ENCODE data around the gene PLD2.
"Not testable (repeated sequence)": the region's sequence is repeated elsewhere in the genome, so short reads cannot be mapped to it uniquely, and the experiment has no call there.

PLD2 gene

DNA sequence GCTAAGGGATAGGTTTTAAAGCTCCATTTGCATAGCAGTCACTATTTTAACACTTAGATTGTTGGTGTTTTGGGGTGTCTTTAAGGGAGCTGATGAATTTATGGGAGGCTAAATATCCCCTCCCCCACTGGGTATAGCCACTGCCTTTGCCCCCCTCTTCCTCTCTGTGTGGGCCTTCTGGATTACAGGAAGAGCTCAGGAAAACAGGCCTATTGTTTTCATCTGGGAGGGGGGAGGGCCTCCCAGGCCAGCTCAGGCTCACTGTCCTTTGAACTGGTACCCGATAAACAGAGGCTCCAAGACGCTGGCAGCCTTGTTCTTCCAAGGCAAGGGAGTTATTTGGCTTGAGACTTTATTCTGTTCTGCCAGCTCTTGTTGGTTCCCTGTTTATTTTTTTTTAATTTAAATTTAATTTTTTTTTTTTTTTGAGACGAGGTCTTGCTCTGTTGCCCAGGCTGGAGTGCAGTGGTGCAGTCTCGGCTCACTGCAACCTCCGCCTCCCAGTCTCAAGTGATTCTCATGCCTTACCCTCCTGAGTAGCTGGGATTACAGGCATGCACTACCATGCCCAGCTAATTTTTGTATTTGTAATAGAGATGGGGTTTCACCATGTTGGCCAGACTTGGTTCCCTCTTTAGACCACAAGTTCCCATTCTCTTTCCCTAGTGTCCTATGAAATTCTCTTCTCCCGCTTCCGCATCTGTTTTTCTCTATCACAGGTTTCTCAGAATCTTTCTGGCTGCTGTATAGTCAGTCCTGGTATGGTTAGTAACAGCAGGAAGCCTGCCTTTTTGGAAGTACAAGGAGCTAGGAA lies 51.3 kb downstream of the PLD2 start:
- no peak for DNase-seq

DNA sequence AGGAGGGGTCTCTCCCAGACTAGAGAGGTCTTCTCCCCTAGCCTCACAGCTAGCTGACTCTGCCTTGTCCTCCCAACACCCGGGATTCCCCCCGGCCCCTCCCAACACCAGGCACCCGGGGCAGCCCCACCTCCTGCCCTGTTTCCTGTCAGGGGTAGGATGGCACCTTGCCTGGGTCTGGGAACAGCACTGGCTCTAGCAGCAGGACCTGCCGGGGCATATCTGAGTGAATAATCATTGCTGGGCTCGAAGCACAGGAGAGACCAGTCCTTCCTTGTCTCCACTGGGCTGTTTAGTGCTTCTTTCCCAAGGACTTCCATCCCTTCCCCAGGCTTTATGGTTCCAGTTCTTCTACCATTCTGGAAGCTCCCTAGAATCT lies 51.9 kb downstream of the PLD2 start:
- DNase-seq, result no peak

DNA sequence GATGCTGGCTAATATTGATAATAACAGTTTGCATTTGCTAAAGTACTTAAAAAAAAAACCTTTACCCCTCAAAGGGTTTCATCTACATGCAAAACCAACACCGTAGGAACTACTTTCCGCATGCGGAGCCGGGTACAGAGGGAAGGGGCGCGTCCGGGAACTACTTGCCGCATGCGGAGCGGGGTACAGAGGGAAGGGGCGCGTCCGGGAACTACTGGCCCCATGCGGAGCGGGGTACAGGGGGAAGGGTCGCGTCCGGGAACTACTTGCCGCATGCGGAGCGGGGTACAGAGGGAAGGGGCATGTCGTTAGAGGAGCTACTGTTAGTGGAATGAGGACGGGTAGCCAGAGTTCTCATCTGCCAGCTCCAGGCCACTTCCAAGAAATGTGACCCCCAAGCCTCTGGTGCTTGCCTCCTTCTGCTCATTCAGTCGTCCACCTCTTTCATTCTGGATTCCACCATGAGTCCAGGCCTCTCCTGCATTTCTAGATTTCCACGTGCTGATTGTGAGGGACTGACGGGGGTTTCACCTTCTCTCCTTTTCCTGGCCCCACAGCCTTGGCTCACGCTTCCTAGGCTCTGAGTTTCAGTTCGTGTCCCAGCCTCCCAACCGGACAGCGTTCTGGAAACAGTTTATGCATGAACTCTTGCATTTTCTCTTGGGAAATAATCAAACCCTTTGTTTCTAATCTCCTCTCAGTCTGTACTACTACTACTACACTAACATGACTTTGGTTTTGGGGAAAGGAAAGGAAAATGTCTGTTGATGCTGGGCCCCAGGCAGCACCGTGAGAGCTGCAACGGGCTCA lies 53.1 kb downstream of the PLD2 start:
- no peak for DNase-seq

DNA sequence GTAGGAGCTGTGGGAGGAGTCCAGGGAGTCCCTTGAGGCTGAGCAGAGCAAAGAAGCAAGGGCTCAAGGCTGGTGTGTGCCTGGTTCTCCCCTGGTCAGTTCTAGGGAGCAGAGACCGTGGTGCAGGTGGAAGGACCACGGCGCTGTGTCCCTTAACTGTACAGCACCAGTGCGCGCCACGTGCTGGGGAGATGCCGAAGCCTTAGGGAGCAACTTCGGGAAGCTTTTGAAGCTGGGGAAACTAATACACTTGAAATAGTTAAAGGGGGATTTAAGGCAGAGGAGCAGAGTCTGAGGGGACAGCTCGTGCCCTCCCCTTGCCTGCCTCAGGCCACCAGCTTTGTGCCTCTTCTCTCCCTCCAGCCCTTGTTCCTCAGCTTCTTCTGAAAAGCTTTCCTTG lies 53.7 kb downstream of the PLD2 start:
- no peak for DNase-seq

DNA sequence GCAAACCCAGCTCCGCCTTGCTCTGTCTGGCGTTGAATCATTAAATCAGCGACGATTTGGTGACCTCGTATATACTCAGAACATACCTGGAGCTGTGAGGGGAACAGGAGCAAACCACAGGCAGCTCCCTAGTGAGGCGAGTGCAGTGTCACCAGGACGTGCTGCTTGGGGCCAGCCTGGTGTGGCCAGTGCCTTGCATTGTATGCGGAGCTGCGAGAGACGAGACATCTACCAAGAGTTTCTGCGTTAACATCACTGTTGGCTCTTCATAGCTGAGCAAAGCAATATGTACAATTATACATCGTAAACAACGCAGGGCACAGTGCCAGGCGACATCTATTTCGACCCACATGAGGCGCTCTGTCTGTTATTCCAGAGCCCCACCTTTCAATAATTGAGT lies 54.1 kb downstream of the PLD2 start:
- no peak for DNase-seq

GRCh38 chr17:4862720-4863119 lies 55.8 kb downstream of the PLD2 start:
- no peak for DNase-seq

GRCh38 chr17:4863321-4863720 lies 56.4 kb downstream of the PLD2 start:
- DNase-seq, result no peak

DNA sequence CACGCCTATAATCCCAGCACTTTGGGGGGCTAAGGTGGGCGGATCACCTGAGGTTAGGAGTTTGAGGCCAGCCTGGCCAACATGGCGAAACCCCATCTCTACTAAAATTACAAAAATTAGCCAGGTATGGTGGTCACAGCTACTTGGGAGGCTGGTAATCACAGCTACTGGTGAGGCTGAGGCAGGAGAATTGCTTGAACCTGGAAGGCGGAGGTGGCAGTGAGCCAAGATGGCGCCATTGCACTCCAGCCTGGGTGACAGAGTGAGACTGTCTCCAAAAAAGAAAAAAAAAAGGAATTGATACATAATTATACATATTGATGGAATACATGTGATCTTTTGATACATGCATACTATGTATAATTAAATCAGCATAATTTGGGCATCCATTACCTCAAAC lies 60.6 kb downstream of the PLD2 start:
- not testable (repeated sequence) for DNase-seq

DNA sequence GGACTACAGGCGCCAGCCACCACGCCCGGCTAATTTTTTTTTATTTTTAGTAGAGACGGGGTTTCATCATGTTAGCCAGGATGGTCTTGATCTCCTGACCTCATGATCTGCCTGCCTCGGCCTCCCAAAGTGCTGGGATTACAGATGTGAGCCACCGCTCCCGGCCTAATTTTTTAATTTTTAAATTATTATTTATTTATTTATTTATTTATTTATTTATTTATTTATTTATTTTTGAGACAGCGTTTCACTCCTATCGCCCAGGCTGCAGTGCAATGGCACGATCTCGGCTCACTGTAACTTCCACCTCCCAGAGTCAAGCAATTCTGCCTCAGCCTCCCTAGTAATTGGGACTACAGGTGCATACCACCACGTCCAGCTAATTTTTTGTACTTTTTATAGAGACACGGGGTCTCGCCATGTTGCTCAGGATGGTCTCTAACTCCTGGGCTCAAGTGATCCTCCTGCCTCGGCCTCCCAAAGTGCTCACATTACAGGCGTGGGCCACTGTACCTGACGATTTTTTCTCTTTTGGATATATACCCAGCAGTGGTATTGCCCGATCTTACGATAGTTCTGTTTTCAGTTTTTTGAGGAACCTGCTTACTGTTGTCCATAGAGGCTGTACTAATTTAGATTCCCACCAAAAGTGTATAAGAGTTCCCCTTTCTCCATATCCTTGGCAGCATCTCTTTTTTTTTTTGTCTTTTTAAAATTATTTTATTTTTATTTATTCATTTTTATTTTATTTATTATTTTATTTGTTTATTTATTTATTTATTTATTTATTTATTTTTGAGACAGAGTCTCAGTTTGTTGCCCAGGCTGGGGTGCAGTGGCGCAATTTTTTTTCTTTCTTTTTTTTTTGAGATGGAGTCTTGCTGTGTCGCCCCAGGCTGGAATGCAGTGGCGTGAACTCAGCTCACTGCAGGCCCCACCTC lies 62.4 kb downstream of the PLD2 start:
- DNase-seq, result not testable (repeated sequence)

DNA sequence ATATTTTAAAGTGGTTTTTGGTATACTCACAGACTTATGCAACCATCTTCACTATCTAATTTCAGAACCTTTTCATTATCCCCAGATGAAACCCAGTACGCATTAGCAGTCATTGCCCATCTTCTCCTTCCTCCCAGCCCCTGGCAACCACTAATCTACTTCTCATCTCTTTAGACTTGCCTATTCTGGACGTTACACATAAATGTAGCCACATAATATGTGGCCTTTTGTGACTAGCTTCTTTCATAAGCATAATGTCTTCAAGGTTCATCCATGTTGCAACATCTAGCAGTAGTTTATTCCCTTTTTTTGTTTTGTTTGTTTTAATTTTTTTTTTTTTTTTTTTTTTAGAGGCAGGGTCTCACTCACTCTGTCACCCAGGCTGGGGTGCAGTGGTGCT lies 63.9 kb downstream of the PLD2 start:
- DNase-seq, result no peak

DNA sequence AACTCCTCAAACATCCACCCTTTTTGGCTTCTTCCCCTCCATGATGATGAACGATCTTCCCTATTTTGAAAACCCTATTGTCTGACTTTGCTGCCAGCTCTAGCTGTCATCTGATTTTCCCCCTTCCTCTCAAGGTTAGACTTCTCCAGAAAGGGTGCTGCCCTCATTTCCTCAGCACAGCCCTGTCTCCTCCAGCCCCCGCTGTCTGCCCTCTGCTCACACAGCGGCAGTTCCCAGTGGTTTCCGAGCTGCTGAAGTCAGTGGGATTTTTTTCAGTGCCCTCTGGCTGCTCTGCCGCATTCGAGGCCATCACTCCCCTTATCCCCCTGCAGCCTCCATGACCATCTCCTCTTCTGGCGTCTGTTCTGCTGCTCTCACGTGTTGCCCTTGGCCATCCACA lies 65.8 kb downstream of the PLD2 start:
- DNase-seq, result no peak
